DMS153 treated with DMSO at 0.1 percent for 48 hours (cell line): ENCODE results near the gene TSFM.
"Not testable (repeated sequence)": the region's sequence is repeated elsewhere in the genome, so short reads cannot be mapped to it uniquely, and the experiment has no call there.

Source experiments
- DNase-seq: peaks from one replicate; lab custom pipeline; 2025; ENCODE audit not compliant: unreplicated experiment; lab: John Stamatoyannopoulos, UW

Gene TSFM

GRCh38 chr12:57762463-57762862, 20.1 kb upstream of the TSFM start:
- no peak for DNase-seq

- DNase-seq: no peak
These were observed 18.5 kb upstream of the TSFM start for GRCh38 chr12:57763881-57764661.

- DNase-seq: no peak
These were observed 18.0 kb upstream of the TSFM start for GRCh38 chr12:57764662-57765002.

- no peak for DNase-seq
These were observed 17.4 kb upstream of the TSFM start for GRCh38 chr12:57765003-57765697.

- DNase-seq: no peak
These were observed 16.7 kb upstream of the TSFM start for GRCh38 chr12:57765698-57766463.

- no peak for DNase-seq
These were observed 15.9 kb upstream of the TSFM start, which contains the start of gene CYP27B1 for GRCh38 chr12:57766464-57767304. Gene CYP27B1 (minus strand): TSS chr12:57767078. CDS start chr12:57767041, 37 bp downstream.

- no peak for DNase-seq
These were observed 15.3 kb upstream of the TSFM start for GRCh38 chr12:57767305-57767698.

- no peak for DNase-seq
These were observed 14.7 kb upstream of the TSFM start for GRCh38 chr12:57767876-57768275.

GRCh38 chr12:57769594-57769993, 13.0 kb upstream of the TSFM start:
- no peak for DNase-seq

- no peak for DNase-seq
These were observed 11.9 kb upstream of the TSFM start for GRCh38 chr12:57770734-57771133.

GRCh38 chr12:57771236-57771872, 11.2 kb upstream of the TSFM start:
- DNase-seq: peak; percentile 86

GRCh38 chr12:57771873-57772428, 10.6 kb upstream of the TSFM start, which contains the start of gene METTL1:
Gene METTL1 (minus strand): TSS chr12:57772105. CDS start chr12:57772083, 22 bp downstream.
- peak; percentile 86 for DNase-seq

- DNase-seq: peak; percentile 12
These were observed 9.9 kb upstream of the TSFM start, which contains the start of gene EEF1AKMT3 for GRCh38 chr12:57772429-57773322. Gene EEF1AKMT3 (plus strand): TSS chr12:57772614. CDS start chr12:57772725, 111 bp downstream.

- DNase-seq: not testable (repeated sequence)
These were observed 8.0 kb upstream of the TSFM start for GRCh38 chr12:57774634-57775033.

GRCh38 chr12:57775044-57775443, 7.5 kb upstream of the TSFM start:
- no peak for DNase-seq

- no peak for DNase-seq
These were observed 6.9 kb upstream of the TSFM start for GRCh38 chr12:57775563-57776246.

- DNase-seq: no peak
These were observed 6.4 kb upstream of the TSFM start for GRCh38 chr12:57776247-57776587.

- DNase-seq: no peak
These were observed 5.2 kb upstream of the TSFM start for GRCh38 chr12:57777367-57777766.
